ENCODE measurements around the gene CLSTN2.

The CLSTN2 gene

GRCh38 chr3:140576449-140576848 lies 641.5 kb downstream of the CLSTN2 start:
- TF ChIP-seq CTCF (IDR thresholded peaks at IDR 0.05; ENCODE audit: unreplicated experiment in 3 of 3) = no peak
- no peak overlapping the region for H3K27ac Mint-ChIP-seq

GRCh38 chr3:140577911-140578310 lies 642.9 kb downstream of the CLSTN2 start:
- TF ChIP-seq CTCF (IDR thresholded peaks at IDR 0.05; ENCODE audit: unreplicated experiment in 3 of 3) = no peak
- no peak overlapping the region for H3K27ac Mint-ChIP-seq
- H3K4me3 Mint-ChIP-seq = no peak overlapping the region
- H3K27me3 Mint-ChIP-seq (ENCODE audit: low read depth) = peaks cover 12% of the 10 kb centered on the region
- H3K9me3 Mint-ChIP-seq = no peaks in the 10 kb centered on the region
- H3K36me3 Mint-ChIP-seq (ENCODE audit: low read depth) = no peaks in the 10 kb centered on the region
- peaks cover 13% of the 10 kb centered on the region for H3K4me1 Mint-ChIP-seq

More at GRCh38 chr3:140576449-140576848, 641.5 kb downstream of the CLSTN2 start:
- Mint-ChIP-seq H3K4me1 (peaks cover 13% of the 10 kb centered on the region), H3K9me3 (no peaks in the 10 kb centered on the region), H3K27me3 (ENCODE audit: low read depth) (peaks cover 15% of the 10 kb centered on the region), H3K36me3 (ENCODE audit: low read depth) (no peaks in the 10 kb centered on the region), H3K4me3 (no peak overlapping the region)

GRCh38 chr3:140579260-140579659 lies 644.3 kb downstream of the CLSTN2 start:
- Mint-ChIP-seq H3K36me3 (ENCODE audit: low read depth) (no peaks in the 10 kb centered on the region), H3K9me3 (no peaks in the 10 kb centered on the region), H3K4me3 (no peak overlapping the region), H3K27ac (no peak overlapping the region), H3K4me1 (peaks cover 11% of the 10 kb centered on the region), H3K27me3 (ENCODE audit: low read depth) (peaks cover 12% of the 10 kb centered on the region)
- no peak for TF ChIP-seq CTCF (IDR thresholded peaks at IDR 0.05; ENCODE audit: unreplicated experiment in 3 of 3)

- TF ChIP-seq CTCF (IDR thresholded peaks at IDR 0.05; ENCODE audit: unreplicated experiment in 3 of 3) = no peak
- no peak overlapping the region for H3K4me3 Mint-ChIP-seq
- no peak overlapping the region for H3K27ac Mint-ChIP-seq
- peaks cover 10% of the 10 kb centered on the region for H3K4me1 Mint-ChIP-seq
- H3K27me3 Mint-ChIP-seq (ENCODE audit: low read depth) = peaks cover 8% of the 10 kb centered on the region
- no peaks in the 10 kb centered on the region for H3K9me3 Mint-ChIP-seq
- no peaks in the 10 kb centered on the region for H3K36me3 Mint-ChIP-seq (ENCODE audit: low read depth)
Observed at GRCh38 chr3:140580746-140581145, 645.8 kb downstream of the CLSTN2 start.

- H3K36me3 Mint-ChIP-seq (ENCODE audit: low read depth) = no peaks in the 10 kb centered on the region
- no peak overlapping the region for H3K27ac Mint-ChIP-seq
- H3K4me1 Mint-ChIP-seq = peaks cover 13% of the 10 kb centered on the region
- peaks cover 6% of the 10 kb centered on the region for H3K27me3 Mint-ChIP-seq (ENCODE audit: low read depth)
- H3K9me3 Mint-ChIP-seq = no peaks in the 10 kb centered on the region
- no peak for TF ChIP-seq CTCF (IDR thresholded peaks at IDR 0.05; ENCODE audit: unreplicated experiment in 3 of 3)
- H3K4me3 Mint-ChIP-seq = no peak overlapping the region
Observed at GRCh38 chr3:140584549-140584948, 649.6 kb downstream of the CLSTN2 start.

GRCh38 chr3:140585828-140586227 lies 650.8 kb downstream of the CLSTN2 start:
- no peak for TF ChIP-seq CTCF (IDR thresholded peaks at IDR 0.05; ENCODE audit: unreplicated experiment in 3 of 3)
- H3K27ac Mint-ChIP-seq = no peak overlapping the region
- H3K9me3 Mint-ChIP-seq = no peaks in the 10 kb centered on the region
- H3K4me3 Mint-ChIP-seq = no peak overlapping the region
- H3K4me1 Mint-ChIP-seq = peaks cover 13% of the 10 kb centered on the region
- H3K36me3 Mint-ChIP-seq (ENCODE audit: low read depth) = no peaks in the 10 kb centered on the region
- H3K27me3 Mint-ChIP-seq (ENCODE audit: low read depth) = peaks cover 6% of the 10 kb centered on the region
